HG02981 (cell line): ENCODE measurements around the gene PTPRN2.

Source experiments
- ATAC-seq: cut with Tn5 transposase; IDR thresholded peaks from one replicate; pipeline ENCODE4 v1.9.1; 2021; ENCODE audit warnings: mild to moderate bottlenecking, moderate library complexity; ENCODE audit not compliant: unreplicated experiment

Gene PTPRN2

DNA sequence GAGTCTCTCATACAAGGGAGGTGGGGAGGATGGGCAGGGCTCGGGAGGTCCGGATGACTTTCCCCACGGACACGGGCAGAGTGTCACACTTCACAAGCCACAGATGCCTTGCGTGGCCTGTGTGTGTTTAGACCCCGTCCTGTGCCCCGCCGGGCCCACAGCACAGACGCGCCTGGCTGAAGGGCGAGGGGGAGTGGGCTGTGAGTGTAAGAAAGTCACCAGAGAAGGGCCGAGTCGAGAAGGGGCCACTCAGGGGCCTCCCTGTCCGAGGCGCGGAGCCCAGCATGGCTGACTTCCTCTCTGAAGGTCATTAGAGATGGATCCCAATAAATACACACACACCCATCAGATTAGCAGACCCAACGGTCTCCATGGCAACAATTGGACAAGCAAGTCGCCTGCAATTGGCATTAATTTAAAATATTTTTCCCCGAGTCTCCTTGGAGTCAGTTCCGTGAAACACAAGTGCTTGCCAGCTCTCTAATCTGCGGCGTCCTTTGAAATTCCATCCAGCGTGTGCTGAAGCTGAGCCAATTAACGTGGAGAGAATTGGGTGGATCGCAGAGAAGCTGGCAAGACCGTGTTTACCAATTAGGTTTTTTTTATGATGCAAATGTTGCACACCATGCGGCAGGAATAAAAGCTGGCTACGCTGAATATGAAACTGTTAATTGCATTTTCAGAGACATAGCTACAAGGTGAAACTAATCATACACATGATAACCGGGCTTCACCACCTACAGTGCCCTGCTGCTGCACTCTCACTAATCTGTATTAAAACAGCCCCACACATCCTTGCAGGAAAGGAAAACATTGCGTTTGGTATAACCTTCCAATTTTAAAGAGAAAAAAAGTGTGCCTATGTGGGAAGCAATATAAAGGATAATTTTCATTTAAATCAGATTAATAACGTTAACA, 571.2 kb downstream of the PTPRN2 start:
- no peak for ATAC-seq

GRCh38 chr7:158015403-158016179, 572.0 kb downstream of the PTPRN2 start:
- ATAC-seq: no peak

GRCh38 chr7:158014976-158015375, 572.6 kb downstream of the PTPRN2 start:
- ATAC-seq: no peak

GRCh38 chr7:158013085-158013668, 574.4 kb downstream of the PTPRN2 start:
- no peak for ATAC-seq

- ATAC-seq: no peak
These were observed 575.7 kb downstream of the PTPRN2 start for GRCh38 chr7:158011941-158012340.

GRCh38 chr7:158010961-158011693, 576.5 kb downstream of the PTPRN2 start:
- ATAC-seq: no peak

GRCh38 chr7:158009886-158010285, 577.7 kb downstream of the PTPRN2 start:
- no peak for ATAC-seq

DNA sequence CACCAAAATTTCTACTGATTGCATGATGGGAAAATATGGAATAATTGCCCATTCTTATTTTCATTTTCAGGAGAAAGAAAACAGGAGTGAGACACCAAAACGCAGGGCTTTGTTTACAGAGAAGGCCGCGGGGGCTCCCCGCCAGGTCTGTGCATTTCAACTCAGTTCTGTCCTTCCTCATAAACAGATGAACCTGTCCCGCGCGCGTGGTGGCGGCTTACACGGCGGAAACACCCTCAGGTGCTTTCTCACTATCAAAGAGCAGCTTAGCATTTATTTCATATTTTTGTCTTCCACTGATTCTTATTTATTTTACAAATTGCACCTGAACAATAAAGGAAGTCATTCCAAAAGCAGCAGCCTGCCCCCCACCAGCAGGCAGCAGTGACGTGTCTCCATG, 579.4 kb downstream of the PTPRN2 start:
- no peak for ATAC-seq

DNA sequence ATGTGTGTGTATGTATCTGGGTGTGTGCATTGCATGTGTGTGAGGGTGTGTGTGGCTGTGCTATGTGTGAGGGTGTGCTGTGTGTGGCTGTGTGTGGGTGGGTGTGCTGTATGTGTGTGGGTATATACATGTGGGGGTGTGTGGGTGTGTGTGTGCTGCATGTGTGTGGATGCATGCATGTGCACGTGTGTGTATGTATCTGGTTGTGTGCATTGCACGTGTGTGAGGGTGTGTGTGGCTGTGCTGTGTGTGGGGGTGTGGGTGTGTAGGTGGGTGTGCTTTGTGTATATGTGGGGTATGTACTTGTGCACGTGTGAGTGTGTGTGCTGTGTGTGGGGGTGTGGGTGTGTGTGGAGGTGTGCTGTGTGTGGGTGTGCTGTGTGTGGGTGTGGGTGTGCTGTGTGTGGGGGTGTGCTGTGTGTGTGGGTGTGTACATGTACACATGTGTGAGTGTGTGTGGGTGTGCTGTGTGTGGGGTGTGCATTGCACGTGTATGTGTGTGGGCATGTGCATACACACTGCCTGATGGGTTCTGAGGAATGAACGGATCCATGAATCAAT, 579.8 kb downstream of the PTPRN2 start:
- no peak for ATAC-seq

DNA sequence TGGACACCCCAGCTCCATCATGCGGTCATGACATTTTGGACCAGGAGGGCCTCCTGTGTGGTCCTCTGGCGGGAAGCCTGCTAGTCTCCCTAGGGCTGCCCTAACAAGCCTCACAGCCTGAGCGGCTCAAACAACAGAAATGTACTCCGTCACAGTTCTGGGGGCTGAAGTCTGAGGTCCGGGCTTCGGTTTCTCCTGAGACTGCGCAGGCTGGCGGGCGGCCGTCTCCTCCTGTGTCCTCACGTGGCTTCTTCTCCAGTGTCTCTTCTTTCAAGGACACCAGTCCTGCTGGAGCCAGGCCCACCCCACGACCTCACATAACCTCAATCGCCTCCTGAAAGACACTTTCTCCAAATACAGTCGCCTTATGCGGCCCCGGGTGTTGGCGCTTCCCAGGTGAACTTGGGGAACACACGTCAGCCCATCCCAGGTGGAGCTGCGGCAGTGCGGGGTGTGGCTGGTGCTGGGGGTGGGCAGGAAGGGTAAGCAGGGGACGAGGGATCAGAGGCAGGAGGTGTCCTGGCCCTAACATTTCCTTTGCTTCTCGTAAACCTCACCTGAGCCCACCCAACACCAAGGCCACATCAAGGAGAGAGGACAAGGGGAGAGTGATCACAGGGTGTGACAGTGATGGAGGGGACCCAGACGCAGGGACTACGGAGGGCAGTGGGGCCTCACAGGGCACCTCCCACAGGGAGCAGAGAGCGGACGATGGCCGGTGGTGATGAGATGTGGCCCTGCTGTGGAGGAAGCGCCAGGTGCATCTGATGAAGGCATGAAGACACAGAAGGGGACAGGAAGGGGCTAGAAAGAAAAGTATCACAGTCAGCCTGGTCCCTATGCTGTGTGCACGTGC, 580.6 kb downstream of the PTPRN2 start:
- ATAC-seq: no peak

DNA sequence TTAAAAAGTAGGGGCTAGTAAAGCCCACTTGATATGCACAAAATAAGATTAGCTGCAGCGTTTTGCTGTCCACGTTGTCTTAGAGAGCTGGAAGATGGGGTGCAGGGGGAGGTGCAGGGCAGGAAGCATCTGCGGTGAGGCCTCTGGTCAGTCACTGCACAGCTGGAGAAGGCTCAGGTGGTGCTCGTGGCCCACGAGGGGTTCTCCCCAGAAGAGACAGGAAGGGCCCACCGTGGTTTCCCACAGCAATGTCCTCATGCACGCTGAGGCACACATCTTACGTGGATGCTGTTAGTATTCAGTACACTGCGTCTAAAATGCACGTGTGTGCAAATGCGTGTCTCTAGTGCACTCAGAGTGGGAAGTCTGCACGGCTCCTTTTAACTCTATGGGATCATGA, 582.1 kb downstream of the PTPRN2 start:
- ATAC-seq: no peak

- ATAC-seq: no peak
These were observed 583.5 kb downstream of the PTPRN2 start for GRCh38 chr7:158004123-158004490.

DNA sequence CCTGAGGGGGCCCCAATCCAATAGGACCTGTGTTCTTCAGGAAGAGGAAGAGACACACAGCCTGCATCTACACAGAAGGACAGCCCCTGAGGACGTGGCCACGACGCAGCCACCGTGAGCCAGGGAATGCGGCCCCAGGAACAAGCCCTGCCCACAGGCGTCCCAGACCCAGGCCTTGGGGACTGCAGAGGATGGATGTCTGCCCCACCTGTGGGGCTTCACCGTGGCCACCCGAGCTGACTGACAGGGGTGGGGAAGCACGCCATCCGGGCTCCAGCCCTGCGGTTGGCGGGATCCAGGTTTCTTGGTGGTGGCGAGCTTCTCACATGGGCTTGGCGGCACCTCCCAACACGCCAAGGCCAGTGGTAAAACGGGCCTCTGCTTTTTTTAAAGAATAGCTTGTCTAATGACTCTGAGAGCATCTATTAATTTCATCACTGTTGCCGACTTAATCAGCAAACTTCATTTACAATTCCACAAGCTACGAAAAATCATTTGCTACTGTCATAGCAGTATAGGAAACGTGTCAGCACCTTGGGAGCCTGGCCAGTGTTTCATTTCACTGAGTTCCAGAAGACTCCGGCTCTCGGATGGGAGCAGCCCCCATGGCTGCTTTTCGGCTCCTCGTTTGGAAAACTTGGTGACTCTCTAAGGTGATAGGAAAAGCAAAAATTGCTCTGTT, 584.0 kb downstream of the PTPRN2 start:
- no peak for ATAC-seq

DNA sequence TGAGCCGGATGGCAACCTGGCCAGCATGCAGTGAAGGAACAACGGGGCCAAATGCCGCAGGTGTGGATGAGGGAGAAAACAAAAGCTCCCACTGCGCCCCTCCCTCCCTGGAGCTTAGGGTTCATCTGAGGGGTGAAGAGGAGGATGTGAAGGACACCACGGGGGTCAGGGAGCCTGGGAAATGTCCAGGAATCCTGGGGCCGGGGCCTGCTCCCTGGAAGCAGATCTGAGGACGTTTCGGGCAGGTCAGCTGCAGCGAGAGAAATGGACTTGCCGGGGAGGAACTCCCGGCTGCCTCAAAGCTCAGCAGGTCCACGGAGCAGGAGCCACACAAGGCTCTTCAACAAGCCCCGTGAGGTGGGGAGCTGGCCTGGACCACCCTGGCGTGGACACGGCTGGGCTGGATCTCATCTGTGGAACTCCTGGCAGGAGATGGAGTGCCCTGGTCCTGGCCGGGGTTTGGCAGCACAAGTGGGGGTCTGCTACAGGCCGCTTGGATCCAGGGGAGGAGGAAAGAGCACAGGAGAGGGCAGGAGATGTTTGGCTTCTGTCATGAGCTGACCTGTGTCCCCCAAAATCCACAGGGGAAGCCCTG, 585.0 kb downstream of the PTPRN2 start:
- no peak for ATAC-seq

GRCh38 chr7:158001621-158002320, 585.9 kb downstream of the PTPRN2 start:
- no peak for ATAC-seq

GRCh38 chr7:158001003-158001402, 586.6 kb downstream of the PTPRN2 start:
- no peak for ATAC-seq

- no peak for ATAC-seq
These were observed 587.5 kb downstream of the PTPRN2 start for GRCh38 chr7:158000160-158000559.

- no peak for ATAC-seq
These were observed 588.6 kb downstream of the PTPRN2 start for GRCh38 chr7:157998884-157999552.
